ENCODE data around the gene ALLC. TPM values are rescaled to one million over a fixed set of nuclear protein-coding genes. Genes with fewer than 3 reads are reported as not detected.

The ALLC gene
- total and polyA plus RNA-seq, 10 of the 15 experiments (the other 5 are each of a cell fraction or from before 2014, with no cell fraction given), result 0.05 TPM; not detected in 9

DNA sequence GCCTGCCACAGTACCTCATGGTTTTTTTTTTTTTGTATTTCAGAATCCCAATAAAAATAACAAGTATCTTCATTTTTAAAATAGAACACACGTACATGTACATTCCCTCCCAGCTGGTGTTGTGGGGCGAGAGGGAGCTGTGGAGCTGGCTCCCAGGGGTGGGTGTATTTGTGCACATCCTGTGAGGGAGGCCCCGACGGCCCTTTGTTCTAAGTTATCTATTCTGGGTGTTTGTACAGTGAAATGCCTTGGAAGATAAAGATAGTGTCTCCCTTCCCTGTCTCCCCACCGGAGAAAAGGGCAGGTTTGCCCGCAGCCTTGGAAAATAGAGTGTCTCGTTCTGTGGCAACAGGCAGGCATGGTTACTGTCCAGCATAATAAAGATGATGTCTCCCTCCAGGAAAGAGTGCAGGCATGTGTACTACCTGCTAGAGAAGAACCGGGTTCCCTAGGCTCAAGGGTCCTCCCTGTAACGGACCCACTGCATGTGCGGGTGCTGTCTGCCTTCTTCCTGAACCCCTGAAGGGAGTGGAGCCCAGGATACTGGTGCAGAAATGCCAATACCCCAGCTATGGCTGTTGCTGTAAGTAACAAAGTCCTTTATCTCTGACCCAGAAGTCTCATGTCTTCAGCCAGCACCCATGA lies 12.1 kb upstream of the ALLC start:
- Histone ChIP-seq H3K79me2 (ENCODE audit: control insufficient read depth, insufficient read depth, low read length) (no peaks in the 10 kb centered on the region), H2AFZ (ENCODE audit: control insufficient read depth, low read depth, low read length) (no peak overlapping the region), H3K9ac (ENCODE audit: control insufficient read depth, insufficient read depth, low read length) (no peak overlapping the region), H3K27me3 (replicated peaks in 1 of 2; ENCODE audit: control insufficient read depth in 2 of 2, insufficient read depth in 2 of 2, low read length in 1 of 2) (no peaks in the 10 kb centered on the region), H3K27ac (ENCODE audit: control insufficient read depth, insufficient read depth) (no peak overlapping the region), H4K20me1 (ENCODE audit: control insufficient read depth, insufficient read depth) (no peaks in the 10 kb centered on the region), H3K4me2 (ENCODE audit: control insufficient read depth, insufficient read depth) (no peak overlapping the region), H3K36me3 (ENCODE audit: control insufficient read depth in 2 of 2, insufficient read depth in 2 of 2, low read length in 1 of 2) (no peaks in the 10 kb centered on the region), H3K4me1 (ENCODE audit: control insufficient read depth, insufficient read depth, low read length) (peaks cover 4% of the 10 kb centered on the region; the same call in 1 of the 2 replicates), H3K4me3 (no peak overlapping the region), H3K9me3 (replicated peaks; ENCODE audit: control insufficient read depth, insufficient read depth, low read length) (no peaks in the 10 kb centered on the region)
- ChIA-PET POLR2A (no interaction called here), CTCF (no interaction called here), RAD21 (ENCODE audit: unreplicated experiment) (no interaction called here), SMC1A (ENCODE audit: uncharacterized antibody, unreplicated experiment) (interaction anchor here (0.6 kb wide), 1 partner anchor 220 kb away, joined by 3 read pairs; no protein-coding TSS in a partner anchor)
- ATAC-seq (no peak), FAIRE-seq (no peak), DNase-seq (ENCODE audit: low read depth, low spot score) (no peak)
- intact Hi-C loops (cut with micrococcal nuclease; ENCODE audit: unreplicated experiment), result no loop called here
- no TSS peak for BruUV-seq (replicated peaks)
- in situ Hi-C loops (cut with MboI), result no loop called here
- 62% methylated on average over 10 of the region's 10 CpGs for WGBS (ENCODE audit: insufficient coverage, insufficient replicate concordance, low lambda C conversion rate, missing lambda C conversion rate)
- TF ChIP-seq ZBTB33 (IDR thresholded peaks at IDR 0.05) (no peak), HDGF (IDR thresholded peaks at IDR 0.05) (no peak), EGR1 (IDR thresholded peaks at IDR 0.05; ENCODE audit: borderline replicate concordance in 1 of 2, low read depth in 2 of 2, low read length in 2 of 2) (no peak), RFX5 (IDR thresholded peaks at IDR 0.05; ENCODE audit: low read depth, low read length) (no peak), ZNF592 (IDR thresholded peaks at IDR 0.05) (no peak), ESRRA (IDR thresholded peaks at IDR 0.05; ENCODE audit: low read length) (no peak), IKZF2 (IDR thresholded peaks at IDR 0.05) (no peak), ZNF687 (IDR thresholded peaks at IDR 0.05) (no peak), BACH1 (IDR thresholded peaks at IDR 0.05; ENCODE audit: borderline replicate concordance) (no peak), MAX (IDR thresholded peaks at IDR 0.05; ENCODE audit: low read depth, low read length) (no peak), MTA3 (IDR thresholded peaks at IDR 0.05; ENCODE audit: borderline replicate concordance, low read length) (no peak)
- TF ChIP-seq, protein P1, sequence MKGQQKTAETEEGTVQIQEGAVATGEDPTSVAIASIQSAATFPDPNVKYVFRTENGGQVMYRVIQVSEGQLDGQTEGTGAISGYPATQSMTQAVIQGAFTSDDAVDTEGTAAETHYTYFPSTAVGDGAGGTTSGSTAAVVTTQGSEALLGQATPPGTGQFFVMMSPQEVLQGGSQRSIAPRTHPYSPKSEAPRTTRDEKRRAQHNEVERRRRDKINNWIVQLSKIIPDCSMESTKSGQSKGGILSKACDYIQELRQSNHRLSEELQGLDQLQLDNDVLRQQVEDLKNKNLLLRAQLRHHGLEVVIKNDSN (IDR thresholded peaks at IDR 0.05; ENCODE audit: borderline replicate concordance, extremely low read length, insufficient read depth, low read depth, low read length), result no peak

Measured in GM12878 (cell line).